Esophagus muscularis mucosa (tissue), 3 donors: ENCODE results near the gene OR10A3.

ENCODE experiments used
- CTCF ChIP-seq, 3 experiments: fragments of 200-600 bp in 2 of 3; fragments of 450-650 bp in 1 of 3; sonication (generic) in 2 of 3; IDR thresholded peaks; one replicate each; pipeline ENCODE4 v1.5.1; 2017 to 2019; ENCODE audit warnings: antibody characterized with exemption in 3 of 3, mild to moderate bottlenecking in 2 of 3, moderate library complexity in 1 of 3
- POLR2AphosphoS5 ChIP-seq, 2 donors: sonication (generic); formaldehyde crosslinking; IDR thresholded peaks; one replicate each; pipeline ENCODE4 v1.6.1; 2017; ENCODE audit warnings: antibody characterized with exemption in 2 of 2

- no peak for TF ChIP-seq POLR2AphosphoS5 (IDR thresholded peaks at IDR 0.05)
- TF ChIP-seq CTCF (IDR thresholded peaks at IDR 0.05) = no peak
Measured at GRCh38 chr11:7905961-7906429, 35.5 kb downstream of the OR10A3 start.
